ENCODE results near the gene FAM168A. TPM values are rescaled to one million over a fixed set of nuclear protein-coding genes. Genes with fewer than 3 reads are reported as not detected.

Gene FAM168A
- total and polyA plus RNA-seq, 10 of the 15 experiments (the other 5 are each of a cell fraction or from before 2014, with no cell fraction given), result 1.7 to 20.0 (median 10.0) TPM

DNA sequence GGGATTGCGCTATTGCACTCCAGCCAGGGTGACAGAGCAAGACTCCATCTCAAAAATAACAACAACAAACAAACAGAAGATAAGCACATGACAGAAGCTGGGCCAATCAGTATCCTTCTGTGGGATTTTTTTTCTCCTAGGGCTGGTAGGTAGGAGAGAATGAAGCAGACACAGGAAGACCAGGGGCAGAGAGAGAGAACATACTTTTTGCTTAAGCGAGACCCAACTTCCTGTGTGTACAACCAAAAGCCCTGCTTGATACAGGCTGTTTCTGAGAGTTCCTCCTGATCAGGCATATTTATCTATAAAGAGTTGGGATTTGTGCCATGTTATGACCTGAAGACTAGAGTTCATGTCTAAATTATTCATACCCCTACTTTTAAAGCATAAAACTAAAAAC, 36.1 kb upstream of the FAM168A start:
- DNase-seq (ENCODE audit: low read depth, low spot score), result no peak
- intact Hi-C loops (cut with micrococcal nuclease; ENCODE audit: unreplicated experiment), result no loop called here
- SMC1A ChIA-PET (ENCODE audit: uncharacterized antibody, unreplicated experiment), result no interaction called here
- Histone ChIP-seq H3K36me3 (ENCODE audit: control insufficient read depth in 2 of 2, insufficient read depth in 2 of 2, low read length in 1 of 2) (no peaks in the 10 kb centered on the region), H3K4me3 (no peak overlapping the region), H3K27me3 (replicated peaks in 1 of 2; ENCODE audit: control insufficient read depth in 2 of 2, insufficient read depth in 2 of 2, low read length in 1 of 2) (no peaks in the 10 kb centered on the region), H3K4me2 (ENCODE audit: control insufficient read depth, insufficient read depth) (no peak overlapping the region), H3K4me1 (ENCODE audit: control insufficient read depth, insufficient read depth, low read length) (no peaks in the 10 kb centered on the region), H3K9ac (ENCODE audit: control insufficient read depth, insufficient read depth, low read length) (no peak overlapping the region), H4K20me1 (ENCODE audit: control insufficient read depth, insufficient read depth) (no peaks in the 10 kb centered on the region), H3K27ac (ENCODE audit: control insufficient read depth, insufficient read depth) (no peak overlapping the region), H3K9me3 (replicated peaks; ENCODE audit: control insufficient read depth, insufficient read depth, low read length) (no peaks in the 10 kb centered on the region; the same call in 2 of the 3 replicates), H3K79me2 (ENCODE audit: control insufficient read depth, insufficient read depth, low read length) (no peaks in the 10 kb centered on the region), H2AFZ (ENCODE audit: control insufficient read depth, low read depth, low read length) (no peak overlapping the region)
- POLR2A ChIA-PET, result no interaction called here
- CTCF ChIA-PET, result interaction anchor here (0.6 to 0.8 kb wide), 2 partner anchors 27 to 35 kb away, joined by 3 to 5 read pairs; no protein-coding TSS in a partner anchor
- RAD21 ChIA-PET (ENCODE audit: unreplicated experiment), result no interaction called here
- no peak for FAIRE-seq
- WGBS (ENCODE audit: insufficient coverage, insufficient replicate concordance, low lambda C conversion rate, missing lambda C conversion rate), result 44% methylated on average over 2 of the region's 2 CpGs
- no peak for TF ChIP-seq POLR2AphosphoS5 (IDR thresholded peaks at IDR 0.05; ENCODE audit: low read length)
- no peak for ATAC-seq
- BruUV-seq (replicated peaks), result no TSS peak
- in situ Hi-C loops (cut with MboI), result no loop called here

GRCh38 chr11:73632996-73633395, 35.1 kb upstream of the FAM168A start:
- ChIA-PET CTCF (interaction anchor here (0.8 kb wide), 1 partner anchor 154 kb away, joined by 3 read pairs; no protein-coding TSS in a partner anchor), POLR2A (no interaction called here), SMC1A (ENCODE audit: uncharacterized antibody, unreplicated experiment) (interaction anchor here (0.7 kb wide), 1 partner anchor 29 kb away, joined by 3 read pairs; no protein-coding TSS in a partner anchor), RAD21 (ENCODE audit: unreplicated experiment) (interaction anchor here (1.0 kb wide), 1 partner anchor 298 kb away, joined by 3 read pairs; no protein-coding TSS in a partner anchor)
- in situ Hi-C loops (cut with MboI), result no loop called here
- 84% methylated on average over 4 of the region's 4 CpGs for WGBS (ENCODE audit: insufficient coverage, insufficient replicate concordance, low lambda C conversion rate, missing lambda C conversion rate)
- ATAC-seq (no peak), DNase-seq (ENCODE audit: low read depth, low spot score) (no peak), FAIRE-seq (no peak)
- no peaks in the 10 kb centered on the region for H3K36me3 ChIP-seq (ENCODE audit: control insufficient read depth in 2 of 2, insufficient read depth in 2 of 2, low read length in 1 of 2)
- intact Hi-C loops (cut with micrococcal nuclease; ENCODE audit: unreplicated experiment), result no loop called here
- H3K4me3 ChIP-seq, result no peak overlapping the region
- no peaks in the 10 kb centered on the region for H3K4me1 ChIP-seq (ENCODE audit: control insufficient read depth, insufficient read depth, low read length)
- no peak overlapping the region for H2AFZ ChIP-seq (ENCODE audit: control insufficient read depth, low read depth, low read length)
- H3K9ac ChIP-seq (ENCODE audit: control insufficient read depth, insufficient read depth, low read length), result no peak overlapping the region
- H3K27ac ChIP-seq (ENCODE audit: control insufficient read depth, insufficient read depth), result no peak overlapping the region
- H3K27me3 ChIP-seq (replicated peaks in 1 of 2; ENCODE audit: control insufficient read depth in 2 of 2, insufficient read depth in 2 of 2, low read length in 1 of 2), result no peaks in the 10 kb centered on the region
- H3K79me2 ChIP-seq (ENCODE audit: control insufficient read depth, insufficient read depth, low read length), result no peaks in the 10 kb centered on the region
- no peak overlapping the region for H3K4me2 ChIP-seq (ENCODE audit: control insufficient read depth, insufficient read depth)
- H3K9me3 ChIP-seq (replicated peaks; ENCODE audit: control insufficient read depth, insufficient read depth, low read length), result no peaks in the 10 kb centered on the region; the same call in 2 of the 3 replicates
- no TSS peak for BruUV-seq (replicated peaks)
- no peaks in the 10 kb centered on the region for H4K20me1 ChIP-seq (ENCODE audit: control insufficient read depth, insufficient read depth)
- TF ChIP-seq ZBTB4 (CRISPR knock-in tag; IDR thresholded peaks at IDR 0.05) (no peak), NR2F1 (conservative IDR thresholded peaks at IDR 0.05) (no peak), ASH2L (IDR thresholded peaks at IDR 0.05; ENCODE audit: borderline replicate concordance, low read depth) (no peak)
- TF ChIP-seq, protein P1, sequence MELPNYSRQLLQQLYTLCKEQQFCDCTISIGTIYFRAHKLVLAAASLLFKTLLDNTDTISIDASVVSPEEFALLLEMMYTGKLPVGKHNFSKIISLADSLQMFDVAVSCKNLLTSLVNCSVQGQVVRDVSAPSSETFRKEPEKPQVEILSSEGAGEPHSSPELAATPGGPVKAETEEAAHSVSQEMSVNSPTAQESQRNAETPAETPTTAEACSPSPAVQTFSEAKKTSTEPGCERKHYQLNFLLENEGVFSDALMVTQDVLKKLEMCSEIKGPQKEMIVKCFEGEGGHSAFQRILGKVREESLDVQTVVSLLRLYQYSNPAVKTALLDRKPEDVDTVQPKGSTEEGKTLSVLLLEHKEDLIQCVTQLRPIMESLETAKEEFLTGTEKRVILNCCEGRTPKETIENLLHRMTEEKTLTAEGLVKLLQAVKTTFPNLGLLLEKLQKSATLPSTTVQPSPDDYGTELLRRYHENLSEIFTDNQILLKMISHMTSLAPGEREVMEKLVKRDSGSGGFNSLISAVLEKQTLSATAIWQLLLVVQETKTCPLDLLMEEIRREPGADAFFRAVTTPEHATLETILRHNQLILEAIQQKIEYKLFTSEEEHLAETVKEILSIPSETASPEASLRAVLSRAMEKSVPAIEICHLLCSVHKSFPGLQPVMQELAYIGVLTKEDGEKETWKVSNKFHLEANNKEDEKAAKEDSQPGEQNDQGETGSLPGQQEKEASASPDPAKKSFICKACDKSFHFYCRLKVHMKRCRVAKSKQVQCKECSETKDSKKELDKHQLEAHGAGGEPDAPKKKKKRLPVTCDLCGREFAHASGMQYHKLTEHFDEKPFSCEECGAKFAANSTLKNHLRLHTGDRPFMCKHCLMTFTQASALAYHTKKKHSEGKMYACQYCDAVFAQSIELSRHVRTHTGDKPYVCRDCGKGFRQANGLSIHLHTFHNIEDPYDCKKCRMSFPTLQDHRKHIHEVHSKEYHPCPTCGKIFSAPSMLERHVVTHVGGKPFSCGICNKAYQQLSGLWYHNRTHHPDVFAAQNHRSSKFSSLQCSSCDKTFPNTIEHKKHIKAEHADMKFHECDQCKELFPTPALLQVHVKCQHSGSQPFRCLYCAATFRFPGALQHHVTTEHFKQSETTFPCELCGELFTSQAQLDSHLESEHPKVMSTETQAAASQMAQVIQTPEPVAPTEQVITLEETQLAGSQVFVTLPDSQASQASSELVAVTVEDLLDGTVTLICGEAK (IDR thresholded peaks at IDR 0.05; ENCODE audit: borderline replicate concordance), result no peak
